Iris pigment epithelial cell (primary cell): Measurements from ENCODE around the gene SH3YL1.
A peak's percentile ranks its signal among the peaks of the same experiment; 100 is the strongest.

Experiments used
- DNase-seq: peaks from one replicate; pipeline ENCODE4 v3.0.0-alpha.2; 2011; ENCODE audit warnings: low read depth

The SH3YL1 gene

DNA sequence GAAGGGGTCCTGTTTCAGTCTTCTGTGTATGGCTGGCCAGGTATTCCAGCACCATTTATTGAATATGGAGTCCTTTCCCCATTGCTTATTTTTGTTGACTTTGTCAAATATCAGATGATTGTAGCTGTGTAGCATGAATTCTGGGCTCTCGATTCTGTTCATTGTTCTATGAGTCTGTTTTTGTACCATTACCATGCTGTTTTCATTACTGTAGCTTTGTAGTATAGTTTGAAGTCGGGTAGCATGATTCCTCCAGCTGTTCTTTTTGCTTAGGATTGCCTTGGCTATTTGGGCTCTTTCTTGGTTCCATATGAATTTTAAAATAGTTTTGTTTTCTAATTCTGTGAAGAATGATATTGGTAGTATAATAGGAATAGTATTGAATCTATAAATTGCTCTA, 6.0 kb downstream of the SH3YL1 start:
- no peak for DNase-seq

DNA sequence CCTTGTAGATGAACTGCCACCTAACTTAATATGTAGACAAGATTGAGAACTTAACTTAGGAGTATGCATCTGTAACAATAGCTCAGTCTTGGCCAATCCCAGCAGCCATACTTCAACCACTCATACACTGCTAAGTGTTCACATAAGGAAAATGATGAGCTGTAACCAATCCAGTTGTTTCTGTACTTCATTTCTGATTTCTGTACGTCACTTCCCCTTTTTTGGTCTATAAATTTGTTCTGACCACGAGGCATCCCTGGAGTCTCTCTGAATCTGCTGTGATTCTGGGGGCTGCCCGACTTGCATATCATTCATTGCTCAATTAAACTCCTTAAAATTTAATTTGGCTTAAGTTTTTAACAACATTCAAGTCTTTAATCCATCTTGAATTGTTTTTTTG, 6.4 kb downstream of the SH3YL1 start:
- no peak for DNase-seq

DNA sequence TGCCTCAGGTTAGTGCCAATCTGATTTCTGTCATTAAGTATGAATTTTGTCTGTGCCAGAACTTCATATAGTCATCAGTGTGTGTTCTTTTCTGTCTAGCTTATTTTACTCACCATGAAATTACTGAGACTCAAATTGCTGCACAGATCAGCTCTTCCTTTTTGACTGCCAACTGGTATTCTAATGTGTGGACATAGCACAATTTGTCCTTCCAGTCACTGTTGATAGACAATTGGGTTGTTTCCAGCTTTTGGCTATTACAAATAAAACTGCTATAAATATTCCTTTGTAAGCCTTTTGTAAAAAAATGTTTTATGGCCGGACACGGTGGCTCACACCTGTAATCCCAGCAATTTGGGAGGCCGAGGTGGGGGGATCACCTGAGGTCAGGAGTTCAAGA, 7.7 kb downstream of the SH3YL1 start:
- no peak for DNase-seq

DNA sequence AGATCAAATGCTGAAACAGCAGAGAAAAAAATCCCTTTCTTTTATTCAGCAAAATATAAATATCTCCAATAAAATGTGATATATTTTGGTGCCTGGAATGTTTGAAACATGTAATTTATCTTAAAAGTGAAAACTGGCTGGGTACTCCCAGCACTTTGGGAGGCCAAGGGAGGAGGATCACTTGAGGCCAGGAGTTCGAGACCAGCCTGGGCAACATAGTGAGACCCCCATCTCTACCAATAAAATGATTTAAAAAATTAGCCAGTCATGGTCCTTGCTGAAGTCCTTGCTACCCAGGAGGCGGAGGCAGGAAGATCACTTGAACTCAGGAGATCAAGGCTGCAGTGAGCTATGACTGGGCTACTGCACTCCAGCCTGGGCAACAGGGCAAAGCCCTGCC, 8.6 kb downstream of the SH3YL1 start:
- DNase-seq: no peak

DNA sequence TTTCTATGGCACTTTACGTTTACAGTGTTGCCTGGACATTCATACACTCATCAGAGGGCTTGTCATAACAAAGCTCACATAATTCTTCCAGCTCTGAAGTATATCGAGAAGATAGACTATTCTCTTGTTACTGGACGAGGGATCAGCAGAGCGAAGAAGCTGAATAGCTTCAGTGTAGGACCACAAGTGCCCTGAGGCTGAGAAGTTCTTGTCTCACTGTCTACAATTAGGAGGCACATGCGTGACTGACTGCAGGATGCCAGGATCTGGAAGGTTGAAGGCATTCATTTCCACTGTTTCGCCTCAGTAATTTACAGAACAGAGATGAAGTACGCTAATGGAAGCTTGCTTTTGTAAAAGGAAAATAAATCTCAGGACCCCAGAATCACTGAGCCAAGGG, 9.6 kb downstream of the SH3YL1 start:
- DNase-seq: no peak

DNA sequence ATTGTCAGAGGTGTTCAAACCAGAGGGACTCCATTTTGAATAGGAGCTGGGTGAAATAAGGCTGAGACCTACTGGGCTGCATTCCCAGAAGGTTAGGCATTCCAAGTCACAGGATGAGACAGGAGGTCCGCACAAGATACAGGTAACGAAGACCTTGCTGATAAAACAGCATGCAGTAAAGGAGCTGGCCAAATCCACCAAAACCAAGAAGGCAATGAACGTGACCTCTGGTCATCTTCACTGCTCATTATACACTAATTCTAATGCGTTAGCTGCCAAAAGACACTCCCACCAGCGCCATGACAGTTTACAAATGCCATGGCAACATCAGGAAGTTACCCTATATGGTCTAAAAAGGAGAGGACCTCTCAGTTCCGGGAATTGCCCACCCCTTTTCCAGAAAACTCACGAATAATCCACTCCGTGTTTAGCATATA, 10.6 kb downstream of the SH3YL1 start:
- no peak for DNase-seq

DNA sequence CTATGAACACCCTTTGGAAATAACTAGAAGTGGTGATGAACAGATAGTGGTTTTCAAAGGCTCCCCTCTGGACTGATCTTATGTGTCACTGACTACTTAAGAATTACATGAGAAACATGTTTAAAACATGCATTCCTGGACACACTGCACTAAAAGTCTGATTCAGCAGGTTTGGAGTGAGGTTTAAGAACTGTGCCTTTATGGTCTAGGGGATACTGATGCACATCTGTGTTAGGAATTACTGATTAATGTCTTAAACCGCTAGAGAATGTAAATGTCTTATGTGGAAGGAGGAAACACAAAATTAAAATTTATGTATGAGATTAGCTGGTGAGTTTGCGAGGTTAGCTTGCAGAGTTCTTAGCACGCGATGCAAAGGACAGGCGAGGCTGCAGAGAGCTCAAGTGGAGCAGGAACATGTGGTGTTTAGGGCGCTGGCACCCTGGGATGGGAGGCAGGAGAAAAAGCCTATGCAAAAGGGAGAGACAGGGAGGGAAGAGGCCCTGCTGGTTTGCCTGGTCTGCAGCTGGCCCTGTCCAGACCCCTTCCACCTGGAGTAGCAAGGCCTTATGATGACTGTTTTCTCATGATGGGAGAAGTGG, 11.7 kb downstream of the SH3YL1 start:
- no peak for DNase-seq

DNA sequence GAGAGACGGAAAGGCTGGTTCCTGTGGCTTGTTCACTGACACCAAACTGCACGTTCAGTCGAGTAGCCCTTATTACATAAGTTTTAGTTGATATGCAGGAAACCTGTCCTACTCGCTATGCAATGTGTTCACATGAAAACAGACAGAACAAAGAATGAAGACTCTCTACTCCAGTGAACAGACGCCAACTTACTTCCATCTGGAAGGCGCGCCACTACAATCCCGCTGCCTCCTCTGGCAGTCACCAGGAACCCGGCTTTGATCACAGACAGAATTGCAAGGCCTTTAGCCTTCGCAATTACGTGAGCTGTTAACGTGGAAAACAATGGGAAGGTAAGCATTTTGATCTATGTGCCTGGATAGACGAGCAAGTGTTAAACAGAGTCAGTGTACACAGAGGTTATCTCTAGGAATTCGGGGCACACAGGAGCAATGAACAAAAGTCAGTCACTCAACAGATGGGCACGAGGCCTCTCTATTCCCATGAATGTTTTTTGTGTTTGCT, 14.2 kb downstream of the SH3YL1 start:
- no peak for DNase-seq

DNA sequence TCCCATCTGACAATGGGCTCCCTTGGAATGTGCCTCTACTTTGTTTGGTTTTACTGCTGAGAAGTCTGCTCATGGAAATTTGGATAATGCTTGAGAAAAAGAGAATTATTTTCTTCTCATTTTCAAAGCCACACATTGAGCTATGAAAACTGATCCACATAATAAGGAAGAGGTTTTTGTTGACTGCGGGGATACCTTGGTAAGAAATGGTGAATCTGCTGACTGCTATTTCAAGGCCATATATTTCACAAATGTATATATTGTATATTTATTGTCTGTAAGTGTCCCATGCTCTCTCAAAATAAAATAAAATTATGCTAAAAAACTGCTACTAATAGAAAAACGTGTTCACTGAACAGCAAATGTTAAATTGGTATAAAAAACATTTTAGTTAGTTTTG, 15.1 kb downstream of the SH3YL1 start:
- DNase-seq: no peak

DNA sequence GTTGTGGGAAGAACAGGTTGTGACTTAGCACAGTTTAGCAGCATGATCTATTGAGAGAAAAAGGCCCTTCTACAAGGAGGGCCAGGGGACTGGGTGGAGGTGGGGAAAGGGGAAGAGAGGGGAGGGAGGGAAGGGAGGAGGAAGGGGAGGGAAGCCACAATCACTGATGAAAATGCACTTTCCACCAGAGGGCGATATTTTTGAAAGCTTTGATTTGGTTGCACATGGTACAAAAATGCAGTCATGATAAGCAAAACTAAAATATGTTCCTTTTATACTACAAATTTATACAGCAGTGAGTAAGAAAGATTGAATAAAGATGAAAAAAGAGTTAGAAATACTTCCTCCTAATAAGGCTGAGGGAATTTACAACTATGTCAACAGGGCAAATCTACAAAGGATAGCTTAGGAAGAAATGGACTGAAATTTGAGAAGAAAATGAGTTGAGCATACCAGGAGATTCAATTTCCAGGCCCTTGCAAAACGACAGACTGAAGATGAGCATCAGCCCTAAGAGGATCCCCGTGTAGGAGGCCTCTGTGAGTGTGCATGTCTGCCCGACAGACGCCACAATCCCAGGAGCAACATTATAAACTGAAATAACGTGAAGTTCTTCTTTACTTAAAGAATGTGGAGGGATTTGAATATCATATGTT, 17.2 kb downstream of the SH3YL1 start:
- peak; percentile 76 for DNase-seq

DNA sequence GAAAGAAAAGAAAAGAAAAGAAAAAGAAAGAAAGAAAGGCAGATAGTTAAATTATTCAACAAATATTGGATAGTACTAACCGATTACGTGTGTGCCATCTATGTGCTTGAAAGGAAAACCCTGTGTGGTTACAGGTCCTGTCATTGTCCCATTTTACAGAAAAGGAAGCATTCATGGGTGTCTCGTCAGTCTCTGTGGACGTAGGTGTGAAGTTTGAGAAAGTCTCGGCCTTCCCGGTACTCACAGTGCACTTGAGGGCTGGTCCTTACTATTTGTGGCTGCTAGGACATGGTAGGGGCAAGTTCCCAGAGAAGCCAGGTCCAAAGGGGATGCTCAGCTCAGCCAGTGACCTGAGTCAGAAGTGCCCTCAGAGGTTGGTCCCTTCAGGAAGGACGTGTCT, 19.3 kb downstream of the SH3YL1 start:
- no peak for DNase-seq

DNA sequence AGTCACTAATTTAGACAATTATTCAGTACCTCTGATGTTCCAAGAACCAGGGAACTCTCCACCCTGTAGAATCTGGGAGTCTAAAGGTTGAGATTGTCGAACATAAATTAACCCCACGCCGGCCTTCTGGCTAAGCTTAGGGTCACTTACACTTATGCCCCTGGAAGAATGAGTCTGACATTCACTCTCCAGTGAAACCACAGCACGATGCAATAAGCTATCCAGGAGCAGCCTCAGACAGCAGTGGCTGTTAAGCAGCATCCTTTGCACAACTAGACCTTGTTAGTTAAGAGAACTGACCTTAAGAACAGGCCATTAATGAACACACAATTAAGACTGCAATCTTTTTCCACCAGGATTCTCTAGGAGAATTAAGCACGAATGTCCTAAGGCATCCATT, 25.0 kb downstream of the SH3YL1 start:
- DNase-seq: no peak

DNA sequence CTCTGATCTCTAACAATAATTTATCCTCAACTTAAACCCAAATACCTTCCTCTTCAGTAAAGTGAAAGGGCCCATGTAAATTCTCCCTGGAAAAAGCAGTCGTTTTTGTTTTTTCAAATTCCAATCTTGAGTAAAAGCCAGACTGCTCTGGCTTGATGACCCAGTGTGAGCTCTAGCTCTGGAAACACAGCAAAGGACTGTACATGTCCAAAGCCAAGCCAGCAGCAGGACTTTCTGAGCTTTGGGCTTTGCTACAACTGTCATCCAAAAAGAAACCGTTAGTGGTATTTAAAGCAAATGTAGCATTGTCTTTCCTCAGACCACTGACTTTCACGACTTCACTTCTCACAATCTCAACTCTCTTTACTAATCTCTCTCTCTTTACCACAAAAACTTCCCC, 25.4 kb downstream of the SH3YL1 start:
- DNase-seq: no peak

DNA sequence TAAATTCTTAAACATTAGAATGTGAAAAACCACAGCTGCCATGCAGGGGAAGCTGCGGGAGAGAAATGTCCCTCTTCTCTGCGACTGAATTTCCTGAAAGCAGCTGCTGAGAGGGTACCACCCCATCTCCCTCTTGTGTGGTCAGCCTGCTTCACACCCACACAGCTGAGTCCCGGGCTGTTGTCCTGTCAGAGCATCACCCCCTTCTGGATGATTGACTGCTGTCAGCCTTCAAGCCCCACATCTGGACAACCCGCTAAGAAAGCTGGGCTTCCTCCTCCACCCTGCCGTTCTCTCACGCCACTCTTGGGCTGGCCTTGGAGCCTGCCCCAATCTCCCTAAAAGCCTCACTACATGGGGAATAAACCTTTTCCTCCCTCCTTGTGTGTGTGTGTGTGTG, 26.0 kb downstream of the SH3YL1 start:
- no peak for DNase-seq

DNA sequence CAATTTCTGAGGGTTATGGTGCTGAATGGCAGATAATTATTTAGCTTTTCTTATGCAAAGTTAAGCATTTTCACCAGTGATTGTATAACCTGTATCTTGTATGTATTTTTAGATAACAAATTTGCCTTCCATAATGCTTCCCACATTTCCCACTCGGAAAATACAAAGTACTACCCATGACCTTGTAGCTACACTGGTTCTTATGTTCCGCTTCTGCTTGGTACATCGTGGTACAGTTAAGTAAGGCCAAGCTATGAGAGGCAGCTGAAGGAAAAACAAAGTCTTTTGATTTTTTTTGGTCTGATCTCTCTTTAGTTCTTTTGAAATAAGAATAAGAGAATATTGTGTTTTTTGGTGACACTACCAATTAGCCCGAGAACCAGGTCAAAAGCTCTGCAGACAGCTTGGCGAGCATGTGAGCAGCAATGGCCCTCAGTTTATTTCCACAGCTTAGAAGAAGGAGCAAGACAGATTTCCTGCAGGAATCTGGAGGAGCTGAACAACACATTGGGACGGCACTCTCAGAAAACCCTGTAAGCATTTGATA, 26.8 kb downstream of the SH3YL1 start:
- DNase-seq: peak; percentile 22

DNA sequence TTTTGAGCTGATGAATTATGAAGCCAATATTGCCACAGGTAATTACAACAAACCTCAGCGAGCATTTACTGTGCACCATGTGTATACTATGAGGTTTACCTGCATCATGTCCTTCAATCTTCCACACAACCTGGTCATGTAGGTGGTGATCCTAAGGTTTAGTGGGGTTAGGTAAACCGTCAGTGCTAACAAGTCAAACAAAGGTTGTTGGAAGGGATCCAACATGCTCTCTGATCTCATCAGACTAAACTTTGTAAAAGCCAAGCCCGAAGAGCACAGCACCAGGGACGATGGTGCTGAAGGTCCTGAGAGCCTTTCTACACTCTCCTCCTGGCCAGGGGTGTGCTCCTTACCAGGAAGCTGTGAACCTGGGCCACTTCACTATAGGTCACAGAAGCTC, 29.4 kb downstream of the SH3YL1 start:
- DNase-seq: no peak

DNA sequence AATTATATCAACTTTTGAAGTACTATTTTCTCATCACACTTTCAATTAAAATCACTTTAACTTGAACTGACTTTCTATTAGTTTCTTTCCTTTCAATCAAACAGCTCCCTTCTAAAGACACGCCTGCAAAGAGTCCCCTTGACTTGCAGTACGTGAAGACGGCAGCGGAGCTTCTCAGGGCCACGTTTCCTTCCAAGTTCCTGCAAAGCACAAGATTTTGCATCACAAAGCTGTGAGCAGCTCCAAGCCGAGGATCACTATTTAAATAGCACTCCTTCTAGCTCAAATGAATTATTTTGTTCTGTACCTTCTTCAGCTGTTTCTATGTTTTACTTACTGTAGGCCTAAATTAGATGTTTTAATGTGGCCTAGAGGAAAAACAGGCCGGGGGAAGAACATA, 30.8 kb downstream of the SH3YL1 start:
- no peak for DNase-seq

DNA sequence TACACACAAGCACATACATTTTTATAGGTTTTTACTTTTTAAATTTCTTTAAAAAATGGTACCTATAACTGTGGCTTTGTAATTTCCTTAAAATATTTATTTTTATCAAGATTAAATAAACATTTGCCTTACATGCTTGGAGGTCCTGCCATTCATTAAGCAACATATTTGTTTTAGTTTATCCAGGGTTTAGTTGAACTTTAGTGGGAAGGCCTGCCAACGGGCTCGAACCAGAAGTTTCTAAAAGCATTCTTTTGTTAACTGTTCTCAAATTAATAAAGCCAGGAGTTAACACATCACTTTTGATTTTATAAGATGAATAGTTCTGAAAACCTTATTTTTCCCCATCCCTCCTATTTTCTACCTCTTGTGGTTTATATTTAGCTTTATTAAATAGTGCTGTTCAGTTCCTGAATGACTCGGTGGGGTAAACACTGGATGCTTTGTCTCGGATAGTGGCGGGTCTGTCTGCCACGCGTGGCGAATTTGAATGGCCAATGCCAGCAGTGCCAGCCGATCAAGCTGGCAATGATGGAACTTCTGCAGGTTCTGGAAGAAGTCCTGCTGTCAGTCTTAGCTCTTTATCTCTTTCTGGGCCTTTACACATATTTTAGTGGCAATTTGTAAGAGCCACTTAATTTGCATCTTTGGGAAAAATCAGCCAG, 32.2 kb downstream of the SH3YL1 start:
- no peak for DNase-seq

DNA sequence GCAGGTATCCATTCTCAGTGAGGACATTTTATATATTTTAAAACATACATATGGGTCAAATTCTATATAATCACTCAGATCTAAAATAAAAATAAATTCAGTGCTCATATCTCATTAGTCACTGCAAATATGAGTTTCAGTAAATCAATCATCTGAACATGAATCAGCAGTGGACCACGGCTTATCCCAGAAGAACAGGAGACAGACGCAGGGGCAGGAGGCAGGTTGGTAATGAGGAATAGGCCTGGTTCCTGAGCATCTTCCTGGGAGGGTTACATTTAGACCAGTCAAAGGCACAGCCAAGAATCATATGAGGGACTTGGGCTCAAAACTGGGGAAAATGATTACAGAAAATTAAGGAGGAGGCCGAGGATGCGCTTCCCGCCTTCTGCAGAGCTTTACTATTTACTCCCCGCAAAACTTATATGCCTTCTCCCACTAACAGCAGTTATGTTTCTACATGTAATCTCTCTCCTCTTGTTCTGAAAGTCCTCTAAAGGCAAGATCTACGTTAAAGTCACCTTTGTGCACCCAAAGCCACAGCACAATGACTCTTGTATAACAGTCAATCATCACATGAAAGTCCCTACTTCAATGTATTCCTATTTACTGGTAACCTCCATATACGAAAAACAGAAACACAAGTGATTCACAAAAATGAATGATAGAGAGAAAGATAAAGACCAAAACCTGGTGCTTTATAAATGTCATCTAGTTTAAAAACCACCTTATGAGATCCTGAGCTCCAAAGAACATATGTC, 35.1 kb downstream of the SH3YL1 start:
- DNase-seq: no peak

DNA sequence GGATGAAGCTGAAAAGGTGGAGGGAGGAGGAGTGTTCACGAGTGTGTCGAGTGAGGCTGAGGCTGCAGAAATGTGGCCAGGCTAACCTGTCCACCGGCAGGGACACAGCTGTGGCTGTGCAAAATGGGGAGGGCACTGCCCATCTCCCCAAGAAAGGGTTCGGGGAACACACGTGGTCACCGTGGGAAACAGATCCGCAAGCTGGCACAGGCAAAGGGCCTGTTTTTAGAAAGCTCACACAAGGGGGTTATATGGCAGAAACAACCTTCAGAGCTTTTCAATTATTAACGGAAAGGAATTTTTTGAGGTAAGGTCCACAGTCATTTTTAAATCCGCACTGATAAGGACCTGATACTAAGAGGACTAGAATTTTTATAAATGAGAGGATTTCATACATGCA, 35.7 kb downstream of the SH3YL1 start:
- no peak for DNase-seq

DNA sequence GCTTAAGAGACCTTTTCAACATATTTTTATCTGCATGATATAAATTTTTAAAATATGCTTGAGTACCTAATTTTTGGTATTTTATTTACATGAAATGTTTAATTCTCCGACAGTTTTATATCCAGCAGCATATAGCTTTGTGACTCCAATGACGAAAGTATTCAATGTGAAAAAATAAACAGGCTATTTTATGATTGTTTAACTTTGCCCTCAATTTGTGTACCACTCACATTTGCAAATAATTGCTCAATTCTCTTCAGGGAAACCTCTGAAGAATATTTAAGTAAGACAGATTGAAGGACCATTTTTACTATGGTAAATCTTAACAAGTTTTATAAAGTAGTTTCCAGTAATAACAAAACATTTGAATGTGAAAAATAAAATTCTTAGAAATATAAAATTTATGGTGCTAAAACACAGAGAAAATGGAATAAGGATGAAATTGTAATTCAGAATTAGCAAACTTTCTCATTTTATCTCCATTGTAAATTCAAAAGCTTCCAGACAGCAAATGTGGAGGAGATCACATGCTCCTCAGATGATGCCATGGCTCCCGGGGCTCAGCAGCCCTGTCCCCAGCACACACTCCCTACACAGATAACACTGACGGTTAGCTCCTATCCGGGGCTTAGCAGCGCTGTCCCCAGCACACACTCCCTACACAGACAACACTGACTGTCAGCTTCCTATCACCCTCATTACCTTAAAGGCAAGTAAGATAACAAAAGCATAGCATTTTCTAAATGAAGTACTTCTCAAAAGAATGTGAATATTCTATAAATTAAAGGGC, 39.7 kb downstream of the SH3YL1 start:
- no peak for DNase-seq

DNA sequence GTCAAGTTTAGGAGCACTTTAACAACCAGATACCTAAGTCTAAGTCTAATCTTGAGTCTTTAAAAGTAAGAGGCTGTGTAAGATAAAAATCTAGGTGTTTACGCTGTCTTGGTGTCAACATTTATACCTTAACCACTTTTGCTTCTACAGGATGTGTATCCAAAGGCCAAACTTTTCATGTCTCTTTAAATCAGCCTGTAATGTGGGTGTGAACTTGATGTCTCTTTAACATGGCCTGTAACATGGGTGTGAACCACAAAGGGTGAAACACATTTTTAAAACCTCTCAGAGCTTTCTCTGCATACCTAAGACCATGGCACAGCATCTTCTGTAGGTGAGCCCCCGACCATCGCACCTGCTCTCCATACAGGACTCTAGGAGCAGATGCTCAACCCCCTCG, 40.4 kb downstream of the SH3YL1 start:
- DNase-seq: no peak
